Measurements from ENCODE around the gene RIPK3.
"Not testable (repeated sequence)": the region's sequence is repeated elsewhere in the genome, so short reads cannot be mapped to it uniquely, and the experiment has no call there.

The RIPK3 gene

DNA sequence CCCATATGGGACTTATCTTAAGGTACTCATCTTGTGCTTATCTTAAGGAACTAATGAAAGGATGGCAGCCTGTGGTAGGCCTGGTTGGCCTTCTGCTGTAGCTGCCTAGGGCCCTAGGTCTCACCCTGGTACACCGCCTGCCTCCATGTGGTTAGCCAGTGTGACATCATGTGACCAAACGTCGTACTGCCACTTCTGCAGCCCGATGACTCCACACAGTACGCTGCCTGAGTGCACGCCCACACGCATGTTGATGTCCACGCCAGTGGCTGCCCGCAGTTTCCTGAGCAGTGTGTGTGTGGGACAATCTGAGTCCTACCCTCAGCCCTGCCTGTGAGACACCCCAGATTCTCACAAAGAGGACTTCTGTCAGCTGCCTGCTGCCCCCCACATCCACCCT lies 10.1 kb downstream of the RIPK3 start:
- DNase-seq, result no peak
- in situ Hi-C loops (cut with HindIII; ENCODE audit: low pct_ligation_motif_present, low pct_unique_long_range_greater_than_20kb, low sequenced_read_pairs), result no loop called here

DNA sequence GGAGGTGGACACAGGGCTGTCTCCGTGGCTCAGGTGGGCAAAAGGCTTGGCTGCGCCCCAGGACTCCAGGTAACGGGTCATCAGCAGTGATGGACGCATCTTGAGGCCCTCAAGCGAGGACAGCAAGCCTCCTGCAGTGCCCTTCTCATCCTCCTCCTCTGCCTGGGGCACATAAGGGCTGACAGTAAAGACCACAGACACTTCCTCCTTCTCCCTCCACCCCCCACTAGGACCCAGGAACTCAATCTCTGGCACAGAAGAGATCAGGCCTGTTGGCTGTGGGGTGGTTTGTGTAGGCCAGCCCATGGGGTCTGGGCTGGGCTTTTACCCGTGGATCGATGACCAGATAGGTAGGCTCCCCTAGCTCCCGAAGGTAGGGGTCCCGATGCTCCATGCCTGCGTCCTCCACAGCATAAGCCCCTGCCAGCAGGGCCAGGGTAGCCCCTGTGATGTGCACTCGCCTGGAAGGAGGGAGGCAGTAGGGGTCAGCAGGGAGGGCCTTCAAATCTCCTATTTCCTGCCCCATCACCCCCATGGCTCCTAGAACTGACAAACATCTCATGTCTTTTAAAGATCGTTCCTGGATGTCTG lies 10.6 kb downstream of the RIPK3 start:
- DNase-seq, result no peak
- in situ Hi-C loops (cut with HindIII; ENCODE audit: low pct_ligation_motif_present, low pct_unique_long_range_greater_than_20kb, low sequenced_read_pairs), result no loop called here

DNA sequence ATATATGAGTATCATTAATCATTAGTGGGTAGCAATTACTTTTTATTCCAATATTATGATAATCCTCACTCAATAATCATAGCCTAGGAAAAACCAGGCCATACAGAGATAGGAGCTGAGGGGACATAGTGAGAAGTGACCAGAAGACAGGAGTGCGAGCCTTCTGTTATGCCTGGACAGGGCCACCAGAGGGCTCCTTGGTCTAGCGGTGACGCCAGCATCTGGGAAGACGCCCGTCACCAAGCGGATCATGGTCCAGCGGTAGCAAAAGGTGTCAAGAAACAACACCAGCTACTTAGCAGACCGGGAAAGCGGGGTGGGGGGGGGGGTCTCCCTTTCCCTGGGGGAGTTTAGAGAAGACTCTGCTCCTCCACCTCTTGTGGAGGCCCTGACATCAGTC lies 11.9 kb downstream of the RIPK3 start:
- in situ Hi-C loops (cut with HindIII; ENCODE audit: low pct_ligation_motif_present, low pct_unique_long_range_greater_than_20kb, low sequenced_read_pairs); DNase-seq: not testable (repeated sequence)

DNA sequence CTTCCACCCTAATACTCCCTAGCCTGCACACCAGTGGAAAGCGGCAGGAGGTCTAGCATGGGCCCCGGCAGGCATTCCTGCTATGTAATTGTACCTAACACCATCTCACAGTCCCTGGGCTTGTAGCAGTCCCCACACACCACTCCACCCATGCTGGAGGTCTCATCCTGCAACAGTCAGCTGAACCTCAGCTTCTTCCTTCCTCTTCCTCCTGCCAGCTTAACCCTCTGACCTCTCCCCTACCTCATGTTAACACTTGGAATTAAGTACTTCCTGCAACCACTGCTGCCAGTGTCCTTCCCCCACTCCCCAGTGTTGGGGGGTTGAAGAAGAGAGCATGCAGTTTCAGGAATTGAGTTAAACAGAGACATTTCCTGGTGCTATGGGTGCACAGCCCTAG lies 12.5 kb downstream of the RIPK3 start:
- in situ Hi-C loops (cut with HindIII; ENCODE audit: low pct_ligation_motif_present, low pct_unique_long_range_greater_than_20kb, low sequenced_read_pairs), result no loop called here
- no peak for DNase-seq

DNA sequence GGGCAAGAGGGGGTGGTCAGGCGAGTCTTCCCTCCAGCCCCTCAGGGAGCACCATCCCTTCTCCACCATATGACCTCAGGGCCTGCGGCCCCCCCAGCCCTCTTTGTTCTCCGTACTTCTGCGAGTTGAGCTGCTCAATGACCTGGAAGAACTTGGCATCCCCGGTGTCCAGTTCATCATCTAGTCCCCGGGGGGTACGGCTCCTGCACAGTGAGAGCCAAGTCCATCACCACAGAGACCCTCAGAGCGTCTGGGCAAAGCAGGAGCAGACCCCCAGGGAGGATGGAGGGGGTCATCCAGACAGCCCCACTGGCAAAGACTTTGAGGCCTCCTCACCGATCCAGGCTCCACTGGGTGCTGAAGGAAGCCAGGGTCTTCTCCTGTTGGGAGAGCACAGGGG lies 13.8 kb downstream of the RIPK3 start:
- no peak for DNase-seq
- in situ Hi-C loops (cut with HindIII; ENCODE audit: low pct_ligation_motif_present, low pct_unique_long_range_greater_than_20kb, low sequenced_read_pairs), result no loop called here

DNA sequence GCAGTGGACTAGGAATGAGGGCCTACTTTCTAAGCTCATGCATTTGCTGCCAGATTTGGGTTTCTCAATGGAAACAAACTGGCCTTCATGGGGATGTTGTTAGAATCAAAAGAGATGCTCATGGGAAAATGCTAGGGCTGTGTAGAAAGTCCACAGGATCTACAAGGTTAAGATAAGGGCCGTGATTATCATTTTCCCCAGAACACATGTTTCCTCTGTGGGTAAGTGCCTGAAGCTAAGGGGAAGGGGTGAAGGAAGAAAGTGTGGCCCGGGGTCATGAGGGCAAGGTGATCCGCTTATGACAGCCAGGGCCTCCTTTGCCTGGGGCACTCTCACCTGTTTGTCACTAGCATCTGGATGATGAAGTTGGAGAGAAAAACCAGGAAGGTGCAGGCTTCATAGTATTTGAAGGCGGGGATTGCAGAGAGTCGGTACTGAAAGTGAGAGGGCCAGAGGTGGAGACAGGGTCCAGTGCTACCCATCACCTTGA lies 14.7 kb downstream of the RIPK3 start:
- in situ Hi-C loops (cut with HindIII; ENCODE audit: low pct_ligation_motif_present, low pct_unique_long_range_greater_than_20kb, low sequenced_read_pairs), result no loop called here
- no peak for DNase-seq

DNA sequence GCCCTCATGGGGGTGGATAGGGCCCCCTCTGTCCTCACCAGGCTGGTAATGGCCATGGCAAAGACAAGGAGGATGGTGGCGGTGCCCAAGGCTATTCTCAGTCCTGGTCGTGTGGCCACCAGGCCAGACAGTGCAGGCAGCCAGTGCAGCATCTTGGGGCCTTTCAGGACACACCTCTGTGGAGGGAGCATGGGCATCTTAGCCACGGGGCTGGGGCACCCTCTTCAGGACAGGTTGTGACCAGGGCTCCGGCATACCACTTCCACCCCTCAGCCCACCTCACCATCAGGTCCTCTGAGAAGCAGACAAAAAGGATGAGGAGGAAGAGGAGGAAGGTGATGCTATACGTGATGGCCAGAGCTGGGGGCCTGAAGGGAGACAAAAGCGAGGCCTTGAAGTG lies 15.8 kb downstream of the RIPK3 start:
- DNase-seq, result no peak
- in situ Hi-C loops (cut with HindIII; ENCODE audit: low pct_ligation_motif_present, low pct_unique_long_range_greater_than_20kb, low sequenced_read_pairs), result no loop called here

DNA sequence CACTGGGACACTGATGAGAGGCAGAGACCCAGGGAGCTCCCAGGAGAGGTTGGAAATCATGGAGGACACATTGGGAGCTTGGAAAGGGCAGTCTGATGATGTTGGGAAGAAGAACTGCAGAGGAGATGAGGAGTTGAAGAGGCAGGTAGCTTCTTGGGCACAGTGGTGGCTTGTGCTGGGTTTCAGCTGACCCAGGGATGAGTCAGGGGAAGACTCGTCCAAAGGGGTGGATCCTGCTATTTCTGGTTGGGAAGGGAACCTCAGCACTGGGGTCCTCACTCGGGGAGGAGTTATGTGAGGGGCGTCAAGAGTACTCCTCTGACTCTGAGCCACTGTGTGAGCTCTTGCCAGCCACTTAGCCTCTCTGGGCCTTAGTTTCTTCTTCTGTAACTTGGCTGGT lies 16.4 kb downstream of the RIPK3 start:
- DNase-seq, result no peak
- in situ Hi-C loops (cut with HindIII; ENCODE audit: low pct_ligation_motif_present, low pct_unique_long_range_greater_than_20kb, low sequenced_read_pairs), result no loop called here

DNA sequence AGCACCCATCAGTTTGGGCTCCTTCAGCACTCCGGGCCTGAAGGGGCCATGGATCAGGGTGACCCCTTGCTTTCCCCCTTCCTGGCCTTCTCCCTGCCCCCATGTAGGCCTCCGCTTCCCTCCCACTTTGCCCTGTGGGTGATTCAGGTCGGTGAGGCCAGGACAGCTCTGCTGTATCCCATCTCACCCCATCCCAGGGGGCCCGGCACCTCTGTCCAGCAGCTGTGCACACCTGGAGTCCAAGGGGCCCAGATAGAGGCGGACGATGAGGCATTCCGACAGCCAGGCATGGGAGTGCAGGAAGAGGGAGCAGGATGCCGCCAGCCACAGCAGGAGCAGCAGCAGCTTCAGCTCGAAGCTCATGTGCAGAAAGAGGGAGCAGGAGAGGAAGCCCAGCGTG lies 17.1 kb downstream of the RIPK3 start:
- no peak for DNase-seq
- in situ Hi-C loops (cut with HindIII; ENCODE audit: low pct_ligation_motif_present, low pct_unique_long_range_greater_than_20kb, low sequenced_read_pairs), result no loop called here

DNA sequence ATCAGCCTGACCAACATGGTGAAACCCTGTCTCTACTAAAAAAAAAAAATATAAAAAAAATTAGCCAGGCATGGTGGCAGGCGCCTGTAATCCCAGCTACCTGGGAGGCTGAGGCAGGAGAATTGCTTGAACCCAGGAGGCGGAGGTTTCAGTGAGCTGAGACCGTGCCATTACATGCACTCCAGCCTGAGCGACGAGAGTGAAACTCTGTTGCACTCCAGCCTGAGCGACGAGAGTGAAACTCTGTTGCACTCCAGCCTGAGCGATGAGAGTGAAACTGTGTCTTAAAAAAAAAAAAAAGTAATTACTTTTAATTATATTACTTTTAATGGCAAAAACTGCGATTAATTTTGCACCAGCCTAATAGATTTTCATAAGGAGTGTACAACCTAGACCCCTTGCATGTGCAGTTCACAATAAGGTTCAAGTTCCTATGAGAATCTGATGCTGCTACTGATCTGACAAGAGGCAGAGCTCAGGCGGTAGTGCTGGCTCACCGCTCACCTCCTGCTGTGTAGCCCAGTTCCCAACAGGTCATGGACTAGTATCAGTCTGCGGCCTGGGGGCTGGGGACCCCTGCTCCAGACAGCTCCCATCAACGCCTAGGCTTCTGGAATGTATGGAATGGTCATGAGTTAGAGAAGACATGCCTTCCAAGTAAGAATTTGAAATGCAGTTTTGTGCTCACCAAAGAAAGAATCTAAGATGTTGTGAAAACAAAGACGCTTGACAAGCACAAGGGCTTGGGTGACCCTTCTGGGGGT lies 18.4 kb downstream of the RIPK3 start:
- in situ Hi-C loops (cut with HindIII; ENCODE audit: low pct_ligation_motif_present, low pct_unique_long_range_greater_than_20kb, low sequenced_read_pairs), result no loop called here
- DNase-seq, result no peak

DNA sequence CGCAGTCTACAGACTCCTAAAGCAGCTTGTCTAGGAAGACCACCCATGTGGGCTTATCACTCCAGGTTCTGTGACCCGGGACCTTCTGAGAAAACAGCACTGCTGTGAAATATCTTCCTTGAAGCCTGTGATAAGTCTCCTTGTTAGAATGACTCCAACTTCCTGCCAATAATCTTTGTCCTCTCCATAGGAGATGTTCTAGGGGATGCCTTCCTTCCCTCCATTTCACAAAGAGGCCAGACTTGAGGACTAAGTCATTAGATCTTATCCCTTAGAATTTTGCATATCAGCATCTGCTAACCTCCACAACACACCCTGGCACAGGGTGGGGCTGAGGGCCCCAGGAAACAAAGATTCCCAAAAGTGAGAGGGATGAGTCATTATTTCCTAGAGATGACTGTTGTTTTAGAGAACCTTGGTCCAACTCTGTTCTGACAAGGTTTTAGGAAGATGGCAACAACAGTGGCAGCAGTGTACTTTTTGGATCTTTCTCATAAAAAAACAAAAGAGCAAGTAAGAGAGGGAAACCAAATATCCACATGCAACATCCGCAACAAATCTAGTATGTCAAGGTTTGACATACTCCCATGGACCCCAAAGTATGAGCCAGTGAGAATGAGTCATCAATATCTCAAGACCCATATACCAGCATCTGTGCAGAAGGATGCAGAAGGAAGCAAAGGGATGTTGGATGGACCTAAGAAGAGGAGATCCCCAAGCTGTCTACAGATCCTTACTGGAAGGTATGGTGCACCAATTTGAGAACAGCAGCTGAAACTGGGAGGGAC lies 22.5 kb downstream of the RIPK3 start:
- DNase-seq, result no peak

DNA sequence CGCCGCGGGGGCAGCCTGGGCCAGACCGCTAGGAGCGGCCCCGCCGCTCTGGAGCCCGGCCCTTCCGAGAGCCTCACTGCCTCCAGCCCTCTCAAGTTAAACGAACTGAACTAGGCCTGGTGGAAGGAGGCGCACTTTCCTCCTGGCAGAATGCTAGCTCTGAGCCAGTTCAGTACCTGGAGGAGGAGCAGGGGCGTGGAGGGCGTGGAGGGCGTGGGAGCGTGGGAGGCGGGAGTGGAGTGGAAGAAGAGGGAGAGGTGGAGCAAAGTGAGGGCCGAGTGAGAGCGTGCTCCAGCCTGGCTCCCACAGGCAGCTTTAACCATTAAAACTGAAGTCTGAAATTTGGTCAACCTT lies 23.2 kb downstream of the RIPK3 start:
- no peak for DNase-seq
- in situ Hi-C loops (cut with HindIII; ENCODE audit: low pct_ligation_motif_present, low pct_unique_long_range_greater_than_20kb, low sequenced_read_pairs), result no loop called here

More for the DNA sequence above, 22.5 kb downstream of the RIPK3 start:
- in situ Hi-C loops (cut with HindIII; ENCODE audit: low pct_ligation_motif_present, low pct_unique_long_range_greater_than_20kb, low sequenced_read_pairs), result no loop called here

DNA sequence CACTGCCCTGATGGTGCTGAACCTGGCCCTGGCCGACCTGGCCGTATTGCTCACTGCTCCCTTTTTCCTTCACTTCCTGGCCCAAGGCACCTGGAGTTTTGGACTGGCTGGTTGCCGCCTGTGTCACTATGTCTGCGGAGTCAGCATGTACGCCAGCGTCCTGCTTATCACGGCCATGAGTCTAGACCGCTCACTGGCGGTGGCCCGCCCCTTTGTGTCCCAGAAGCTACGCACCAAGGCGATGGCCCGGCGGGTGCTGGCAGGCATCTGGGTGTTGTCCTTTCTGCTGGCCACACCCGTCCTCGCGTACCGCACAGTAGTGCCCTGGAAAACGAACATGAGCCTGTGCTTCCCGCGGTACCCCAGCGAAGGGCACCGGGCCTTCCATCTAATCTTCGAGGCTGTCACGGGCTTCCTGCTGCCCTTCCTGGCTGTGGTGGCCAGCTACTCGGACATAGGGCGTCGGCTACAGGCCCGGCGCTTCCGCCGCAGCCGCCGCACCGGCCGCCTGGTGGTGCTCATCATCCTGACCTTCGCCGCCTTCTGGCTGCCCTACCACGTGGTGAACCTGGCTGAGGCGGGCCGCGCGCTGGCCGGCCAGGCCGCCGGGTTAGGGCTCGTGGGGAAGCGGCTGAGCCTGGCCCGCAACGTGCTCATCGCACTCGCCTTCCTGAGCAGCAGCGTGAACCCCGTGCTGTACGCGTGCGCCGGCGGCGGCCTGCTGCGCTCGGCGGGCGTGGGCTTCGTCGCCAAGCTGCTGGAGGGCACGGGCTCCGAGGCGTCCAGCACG lies 23.8 kb downstream of the RIPK3 start:
- DNase-seq, result no peak
- in situ Hi-C loops (cut with HindIII; ENCODE audit: low pct_ligation_motif_present, low pct_unique_long_range_greater_than_20kb, low sequenced_read_pairs), result no loop called here

DNA sequence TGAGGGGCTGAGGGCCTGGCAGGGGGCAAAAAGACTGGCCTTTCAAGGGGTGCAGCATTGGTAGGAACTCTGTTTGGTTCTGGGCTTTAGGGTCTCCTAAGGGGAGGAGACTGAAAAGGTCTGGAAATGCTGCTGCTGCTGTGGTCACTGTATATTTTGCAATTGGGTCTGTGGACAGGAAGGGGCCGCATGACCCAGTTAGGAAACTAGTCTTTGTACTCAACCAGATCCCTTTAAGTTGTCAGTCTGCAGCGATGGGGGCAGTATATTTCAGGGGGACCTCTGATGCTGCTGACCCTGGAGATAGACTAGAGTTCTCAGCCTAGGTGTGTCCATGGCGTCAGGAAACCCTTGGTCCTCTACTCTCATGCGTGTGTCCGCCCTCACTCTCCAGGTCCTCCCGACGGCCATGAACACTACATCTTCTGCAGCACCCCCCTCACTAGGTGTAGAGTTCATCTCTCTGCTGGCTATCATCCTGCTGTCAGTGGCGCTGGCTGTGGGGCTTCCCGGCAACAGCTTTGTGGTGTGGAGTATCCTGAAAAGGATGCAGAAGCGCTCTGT lies 24.5 kb downstream of the RIPK3 start:
- no peak for DNase-seq
- in situ Hi-C loops (cut with HindIII; ENCODE audit: low pct_ligation_motif_present, low pct_unique_long_range_greater_than_20kb, low sequenced_read_pairs), result no loop called here

DNA sequence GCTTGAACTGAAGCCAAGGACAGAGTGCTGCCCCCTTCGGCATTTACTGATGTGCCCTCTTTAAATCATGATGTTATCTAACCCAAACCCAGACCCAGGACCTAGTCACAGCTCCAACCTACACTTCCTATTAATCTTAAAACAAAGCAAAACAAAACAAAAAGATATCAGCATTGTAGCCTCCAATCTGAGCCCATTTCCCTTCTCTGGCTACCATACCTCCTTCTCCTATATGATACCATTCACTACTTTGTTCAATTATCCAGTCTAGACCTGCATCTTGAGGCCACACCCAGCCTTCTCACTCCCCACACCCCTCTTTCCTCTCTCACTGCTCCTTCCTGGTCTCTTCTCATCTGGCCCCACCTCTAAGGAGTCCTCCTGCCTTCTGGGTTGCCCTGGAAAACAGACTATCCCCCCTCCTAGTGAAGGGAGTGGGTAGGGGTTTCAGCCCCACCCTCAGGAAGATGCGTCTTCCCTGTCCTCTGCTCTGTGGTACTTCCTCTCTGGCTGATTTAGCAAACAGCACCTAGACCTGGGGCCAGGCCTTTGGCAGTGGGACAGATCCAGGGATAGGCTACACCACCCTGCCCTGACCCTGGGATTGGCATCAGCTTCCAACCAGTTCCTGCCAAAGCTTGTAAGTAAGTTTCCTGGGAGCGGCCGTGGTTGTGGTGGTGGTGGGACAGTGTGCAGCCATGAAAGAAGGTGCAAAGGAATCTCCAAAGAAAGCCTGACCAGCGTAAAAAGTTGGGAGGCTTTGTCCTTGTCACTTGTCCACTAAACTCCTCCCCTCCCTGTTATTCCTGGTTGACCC lies 25.2 kb downstream of the RIPK3 start:
- in situ Hi-C loops (cut with HindIII; ENCODE audit: low pct_ligation_motif_present, low pct_unique_long_range_greater_than_20kb, low sequenced_read_pairs), result no loop called here

DNA sequence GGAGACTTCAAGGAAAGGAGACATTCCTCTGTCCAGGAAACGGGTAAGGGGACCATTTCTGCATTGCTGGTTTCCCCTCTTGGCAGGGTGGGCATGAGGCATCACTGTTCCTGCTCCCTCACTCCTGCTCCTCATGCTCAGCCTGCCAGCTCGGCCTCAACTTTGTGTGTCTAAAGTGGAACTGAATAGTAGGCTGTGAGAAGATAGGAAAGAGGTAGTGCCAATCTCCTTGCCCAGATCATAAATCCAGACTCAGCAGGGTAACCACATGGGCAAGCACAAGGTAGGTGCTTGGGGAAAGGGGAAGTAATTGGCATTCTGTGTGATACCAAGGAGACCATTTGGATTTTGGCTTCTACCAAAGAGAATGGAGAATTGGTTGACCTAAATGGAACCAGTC lies 25.9 kb downstream of the RIPK3 start:
- DNase-seq, result no peak
- in situ Hi-C loops (cut with HindIII; ENCODE audit: low pct_ligation_motif_present, low pct_unique_long_range_greater_than_20kb, low sequenced_read_pairs), result no loop called here

More for the DNA sequence above, 25.2 kb downstream of the RIPK3 start:
- DNase-seq, result no peak

DNA sequence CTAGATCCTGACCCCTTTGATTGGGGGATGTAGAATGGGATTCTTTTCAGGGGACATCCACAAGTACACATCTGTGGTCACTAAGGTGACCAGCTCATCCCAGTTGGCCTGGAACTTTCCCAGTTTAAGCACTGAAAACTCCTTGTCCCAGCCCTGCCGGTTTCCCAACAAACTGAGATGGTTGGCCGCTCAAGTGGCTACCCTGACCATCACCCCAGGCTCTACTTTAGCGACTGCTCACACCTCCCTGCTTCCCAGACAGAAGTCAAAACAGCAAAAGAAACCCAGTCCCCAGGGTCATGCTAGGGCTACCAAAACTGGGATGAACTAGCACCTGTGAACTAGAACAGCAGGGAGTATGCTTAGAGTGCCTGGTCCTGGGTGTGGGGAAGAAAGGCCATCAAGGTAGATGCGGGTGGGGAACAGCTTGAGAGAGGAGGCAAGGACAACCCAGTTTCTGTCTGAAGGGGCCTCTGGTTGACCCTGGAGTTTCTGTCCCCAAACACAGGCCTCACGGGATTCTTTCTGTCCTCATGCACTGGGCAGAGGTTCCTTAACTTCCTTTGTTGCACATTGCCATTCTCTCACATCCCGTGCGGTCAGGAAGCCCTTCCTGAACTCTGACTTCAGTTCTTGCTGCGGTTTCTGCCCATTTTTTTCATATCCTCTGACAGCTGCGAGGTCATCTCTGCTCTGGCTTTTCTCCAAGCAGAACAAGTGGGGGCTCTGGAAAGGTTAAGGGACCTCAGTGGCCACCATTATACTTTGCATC lies 26.9 kb downstream of the RIPK3 start:
- in situ Hi-C loops (cut with HindIII; ENCODE audit: low pct_ligation_motif_present, low pct_unique_long_range_greater_than_20kb, low sequenced_read_pairs), result no loop called here
- peak; percentile 32 for DNase-seq

Measured in ACHN (cell line).